GM12892 (cell line): ENCODE data around the gene CHKB. TPM values are rescaled to one million over a fixed set of nuclear protein-coding genes. Genes with fewer than 3 reads are reported as not detected.
A peak's percentile ranks its signal among the peaks of the same experiment; 100 is the strongest.

Source experiments
- DNase-seq: peaks from one replicate; pipeline ENCODE4 v3.0.0; 2011; ENCODE audit not compliant: insufficient read length
- FAIRE-seq: peaks from 2 replicates; lab custom pipeline; 2011; peaks lifted over from hg19 to GRCh38; lab: Jason Lieb, UNC
- POLR2A ChIP-seq: IDR thresholded peaks from 2 replicates; pipeline ENCODE4 v1.6.1; 2011; ENCODE audit warnings: low read depth, low read length, control low read depth
- POLR2AphosphoS5 ChIP-seq: IDR thresholded peaks from 2 replicates; pipeline ENCODE4 v1.6.1; 2011; ENCODE audit warnings: low read depth, low read length, control low read depth
- TAF1 ChIP-seq: IDR thresholded peaks from 2 replicates; pipeline ENCODE4 v1.6.1; 2011; ENCODE audit warnings: low read depth, mild to moderate bottlenecking, control low read depth, low read length, borderline replicate concordance
- polyA plus RNA-seq: library from polyadenylated mRNA; unstranded; fragments of >200 nt; gene quantifications from one replicate; pipeline ENCODE4 v1.2.1, GENCODE V29; 2012; ENCODE audit warnings: missing spikeins, inconsistent platforms; ENCODE audit not compliant: missing spikeins

CHKB gene
- polyA plus RNA-seq, result 65.1 TPM

GRCh38 chr22:50582493-50583293 is at the start of gene CHKB:
CHKB (minus strand) TSS chr22:50582849; CDS start chr22:50582781, 68 bp downstream.
- DNase-seq (peak; percentile 99), FAIRE-seq (peak; percentile 99)
- peak; percentile 73; the same call in 1 of the 2 replicates for TF ChIP-seq POLR2A
- peak; percentile 54; the same call in 1 of the 2 replicates for TF ChIP-seq POLR2AphosphoS5
- peak; percentile 53; the same call in 1 of the 2 replicates for TF ChIP-seq TAF1

- TF ChIP-seq POLR2AphosphoS5 (no peak), POLR2A (no peak), TAF1 (no peak)
- DNase-seq (no peak), FAIRE-seq (no peak)
Measured at GRCh38 chr22:50630376-50630775, 47.7 kb upstream of the CHKB start.

- DNase-seq (no peak), FAIRE-seq (peak; percentile 94)
- no peak for TF ChIP-seq TAF1
- no peak for TF ChIP-seq POLR2AphosphoS5
Measured at GRCh38 chr22:50628543-50629134, 46.0 kb upstream of the CHKB start.

- TF ChIP-seq POLR2AphosphoS5 (no peak; the same call in 1 of the 2 replicates), POLR2A (peak; percentile 66; the same call in 1 of the 2 replicates)
- FAIRE-seq (no peak), DNase-seq (peak; percentile 70)
Measured at GRCh38 chr22:50627642-50628542, 45.2 kb upstream of the CHKB start, which contains the start of gene ARSA. ARSA (minus strand) TSS chr22:50628152; CDS start chr22:50627779, 373 bp downstream.

- FAIRE-seq, result no peak
- DNase-seq, result no peak
- TF ChIP-seq POLR2A (no peak), POLR2AphosphoS5 (no peak), TAF1 (no peak)
Measured at GRCh38 chr22:50626850-50627641, 44.4 kb upstream of the CHKB start.

- no peak for DNase-seq
- FAIRE-seq, result no peak
- TF ChIP-seq POLR2AphosphoS5, result no peak
- TF ChIP-seq POLR2A, result no peak
Measured at GRCh38 chr22:50626314-50626849, 43.7 kb upstream of the CHKB start.

GRCh38 chr22:50625568-50626313 is 43.1 kb upstream of the CHKB start:
- FAIRE-seq (no peak), DNase-seq (no peak)
- TF ChIP-seq TAF1 (no peak), POLR2A (no peak), POLR2AphosphoS5 (no peak)

GRCh38 chr22:50625131-50625567 is 42.5 kb upstream of the CHKB start:
- TF ChIP-seq TAF1 (no peak), POLR2A (no peak), POLR2AphosphoS5 (no peak)
- no peak for FAIRE-seq
- no peak for DNase-seq

GRCh38 chr22:50624347-50625130 is 41.9 kb upstream of the CHKB start:
- TF ChIP-seq TAF1 (no peak), POLR2AphosphoS5 (no peak), POLR2A (no peak)
- no peak for DNase-seq
- no peak for FAIRE-seq
